ENCODE data around the gene SRPK2.
"Not testable (repeated sequence)": the region's sequence is repeated elsewhere in the genome, so short reads cannot be mapped to it uniquely, and the experiment has no call there.

Gene SRPK2

GRCh38 chr7:105199386-105199785 is 189.3 kb downstream of the SRPK2 start:
- H3K4me3 ChIP-seq (ENCODE audit: low read length) = no peak overlapping the region
- DNase-seq (ENCODE audit: low read depth) = no peak
- no peak for TF ChIP-seq CTCF (conservative IDR thresholded peaks at IDR 0.05; ENCODE audit: low read depth, low read length)

GRCh38 chr7:105198223-105198622 is 190.5 kb downstream of the SRPK2 start:
- peak; percentile 39 for DNase-seq (ENCODE audit: low read depth)
- no peak for TF ChIP-seq CTCF (conservative IDR thresholded peaks at IDR 0.05; ENCODE audit: low read depth, low read length)

GRCh38 chr7:105196473-105196872 is 192.2 kb downstream of the SRPK2 start:
- TF ChIP-seq CTCF (conservative IDR thresholded peaks at IDR 0.05; ENCODE audit: low read depth, low read length) = no peak
- no peak overlapping the region for H3K4me3 ChIP-seq (ENCODE audit: low read length)
- no peak for DNase-seq (ENCODE audit: low read depth)

More at GRCh38 chr7:105198223-105198622, 190.5 kb downstream of the SRPK2 start:
- no peak overlapping the region for H3K4me3 ChIP-seq (ENCODE audit: low read length)

- no peak overlapping the region for H3K4me3 ChIP-seq (ENCODE audit: low read length)
- no peak for DNase-seq (ENCODE audit: low read depth)
- no peak for TF ChIP-seq CTCF (conservative IDR thresholded peaks at IDR 0.05; ENCODE audit: low read depth, low read length)
Observed at GRCh38 chr7:105195891-105196290, 192.8 kb downstream of the SRPK2 start.

- H3K4me3 ChIP-seq (ENCODE audit: low read length); DNase-seq (ENCODE audit: low read depth): not testable (repeated sequence)
Observed at GRCh38 chr7:105194959-105195358, 193.8 kb downstream of the SRPK2 start.

GRCh38 chr7:105191331-105191730 is 197.4 kb downstream of the SRPK2 start:
- H3K4me3 ChIP-seq (ENCODE audit: low read length) = no peak overlapping the region
- no peak for DNase-seq (ENCODE audit: low read depth)
- TF ChIP-seq CTCF (conservative IDR thresholded peaks at IDR 0.05; ENCODE audit: low read depth, low read length) = no peak

GRCh38 chr7:105189859-105190492 is 198.7 kb downstream of the SRPK2 start:
- no peak for DNase-seq (ENCODE audit: low read depth)
- H3K4me3 ChIP-seq (ENCODE audit: low read length) = no peak overlapping the region
- no peak for TF ChIP-seq CTCF (conservative IDR thresholded peaks at IDR 0.05; ENCODE audit: low read depth, low read length)

Measured in retinal pigment epithelial cell (primary cell).